Aorta (tissue), 5 donors: ENCODE measurements around the gene SLC49A3. TPM values are rescaled to one million over a fixed set of nuclear protein-coding genes. Genes with fewer than 3 reads are reported as not detected.
"Not testable (repeated sequence)": the region's sequence is repeated elsewhere in the genome, so short reads cannot be mapped to it uniquely, and the experiment has no call there.

Experiments used
- ATAC-seq: fragments of 200-7000 bp; cut with Tn5 transposase; one replicate; pipeline ENCODE4 v1.9.1; 2022; ENCODE audit warnings: moderate library complexity; ENCODE audit not compliant: low FRiP score
- DNase-seq, 2 donors: peaks; one replicate each; pipeline ENCODE4 v3.0.0-alpha.2; 2020
- H3K27ac ChIP-seq, 2 donors: one replicate each; pipeline ENCODE4 v1.5.1; 2013; ENCODE audit warnings: low read length in 2 of 2, mild to moderate bottlenecking in 2 of 2, moderate library complexity in 2 of 2, control low read depth in 1 of 2, inconsistent platforms in 1 of 2, low read depth in 1 of 2
- H3K27me3 ChIP-seq, 2 donors: one replicate each; pipeline ENCODE4 v1.6.1; 2013; ENCODE audit warnings: control low read depth in 1 of 2, low read length in 1 of 2, mild to moderate bottlenecking in 1 of 2, moderate library complexity in 1 of 2; ENCODE audit not compliant: insufficient read depth in 2 of 2, control insufficient read depth in 1 of 2
- H3K36me3 ChIP-seq, 2 donors: one replicate each; pipeline ENCODE4 v1.6.1; 2013; ENCODE audit warnings: control low read depth in 1 of 2, low read length in 1 of 2, mild to moderate bottlenecking in 1 of 2; ENCODE audit not compliant: insufficient read depth in 2 of 2, control insufficient read depth in 1 of 2
- H3K4me1 ChIP-seq, 2 donors: one replicate each; pipeline ENCODE4 v1.6.1; 2013; ENCODE audit warnings: low read length in 2 of 2, control low read depth in 1 of 2, mild to moderate bottlenecking in 1 of 2, moderate library complexity in 1 of 2; ENCODE audit not compliant: insufficient read depth in 2 of 2, control insufficient read depth in 1 of 2
- H3K4me3 ChIP-seq, 2 donors: one replicate each; pipeline ENCODE4 v1.5.1; 2013; ENCODE audit warnings: low read length in 2 of 2, control low read depth in 1 of 2, mild to moderate bottlenecking in 1 of 2
- H3K9me3 ChIP-seq: one replicate; pipeline ENCODE4 v1.6.1; 2013; ENCODE audit warnings: mild to moderate bottlenecking, low read length; ENCODE audit not compliant: control insufficient read depth
- WGBS, 2 donors: extraction: QIAGEN DNeasy Blood & Tissue Kit; methylation state at CpG; one replicate each; pipeline ENCODE4 v1.1.7; 2013; 5-methylcytosine and 5-hydroxymethylcytosine counted together
- intact Hi-C, 2 donors: fragments of 100-400 bp; cut with DNase I; formaldehyde crosslinking; loops; one replicate each; pipeline versions ENCODE4 v1.14.2 to v1.15.0; 2022
- long read RNA-seq, 2 donors: library from polyadenylated mRNA; unstranded; transcript quantifications; one replicate each; pipeline ENCODE4 v2.0.0, GENCODE V29; 2020 to 2021
- polyA plus RNA-seq, 2 donors: library from polyadenylated mRNA; stranded (reverse); fragments of 200-250 nt; gene quantifications; one replicate each; pipeline ENCODE4 v1.2.3, GENCODE V29; 2013
- total RNA-seq, 2 donors: library from RNA; stranded (reverse); fragmentation: NEBNext Ultra II Directional; extraction: Animal tissue kit (Norgen Biotek cat#: 25700); gene quantifications; one replicate each; pipeline ENCODE4 v1.2.1, GENCODE V29; 2021
- donor health status: healthy with polysubstance abuse.
- donor health status: Bipolar disorder and iron deficiency.
- donor health status: DM: no; HTN: no; CAD: no.
- donor health status: DM: no; HTN: no; CAD: no.
- donor health status: DM: yes; HTN: yes; CAD: no.

SLC49A3 gene
- total RNA-seq (10 to 100 TPM; 10.8 to 20.0 TPM), polyA plus RNA-seq (10 to 100 TPM in 1 of 2 donors, 1 to 10 TPM in 1; 3.0 to 22.9 TPM)
- long read RNA-seq, donor 1, partial matches to known transcripts, result 0 of 1 reads
- long read RNA-seq, donor 1, other reads (novel, unspliced or antisense), result 0 of 1 reads
- long read RNA-seq, donor 2, partial matches to known transcripts, result 3 of 14 reads
- long read RNA-seq, donor 2, other reads (novel, unspliced or antisense), result 9 of 14 reads

GRCh38 chr4:688854-689681, at the start of gene SLC49A3:
Gene SLC49A3 (minus strand): TSS chr4:689151. CDS start chr4:689127, 24 bp downstream.
- ATAC-seq (peak; percentile 8), DNase-seq (peak; percentile 70 to 77)
- Histone ChIP-seq H3K4me3 (peak within 1 kb of the TSS; percentile 9 to 30), H3K4me1 (no peaks in the 10 kb centered on the region), H3K36me3 (no peaks in the 10 kb centered on the region), H3K27ac (peak within 1 kb of the TSS in 1 of 2 donors; percentile 29), H3K9me3 (no peaks in the 10 kb centered on the region), H3K27me3 (no peaks in the 10 kb centered on the region)
- 6 to 8% methylated on average over 54 to 59 of the region's 59 CpGs for WGBS, 2 donors
- intact Hi-C loops, result no loop called here

- H3K4me1 ChIP-seq, DNase-seq, ATAC-seq, H3K9me3 ChIP-seq, intact Hi-C loops, H3K27ac ChIP-seq, H3K4me3 ChIP-seq, H3K27me3 ChIP-seq: not testable (repeated sequence)
- peaks cover 6 to 19% of the 10 kb centered on the region in 2 donors for H3K36me3 ChIP-seq
- 97 to 99% methylated on average over 28 to 33 of the region's 34 CpGs for WGBS, 2 donors
Measured at GRCh38 chr4:736561-736960, 47.6 kb upstream of the SLC49A3 start.

GRCh38 chr4:735583-735982, 46.6 kb upstream of the SLC49A3 start:
- no peaks in the 10 kb centered on the region for H3K27me3 ChIP-seq
- intact Hi-C loops, result no loop called here
- H3K27ac ChIP-seq, result no peak overlapping the region
- DNase-seq (no peak), ATAC-seq (no peak)
- no peak overlapping the region for H3K4me3 ChIP-seq
- 95 to 97% methylated on average over 8 of the region's 8 CpGs for WGBS, 2 donors
- H3K9me3 ChIP-seq, result no peaks in the 10 kb centered on the region
- H3K4me1 ChIP-seq, result no peaks in the 10 kb centered on the region
- H3K36me3 ChIP-seq, result peaks cover 6 to 18% of the 10 kb centered on the region in 2 donors

- no peaks in the 10 kb centered on the region for H3K9me3 ChIP-seq
- H3K4me3 ChIP-seq, result no peak overlapping the region
- H3K36me3 ChIP-seq, result peaks cover 6 to 18% of the 10 kb centered on the region in 2 donors
- H3K27me3 ChIP-seq, result no peaks in the 10 kb centered on the region
- no peaks in the 10 kb centered on the region for H3K4me1 ChIP-seq
- no peak for DNase-seq
- intact Hi-C loops, result no loop called here
- 94 to 97% methylated on average over 9 of the region's 9 CpGs for WGBS, 2 donors
- ATAC-seq, result no peak
- no peak overlapping the region for H3K27ac ChIP-seq
Measured at GRCh38 chr4:734951-735350, 46.0 kb upstream of the SLC49A3 start.

- Histone ChIP-seq H3K27ac (no peak overlapping the region), H3K9me3 (no peaks in the 10 kb centered on the region), H3K4me1 (no peaks in the 10 kb centered on the region), H3K27me3 (no peaks in the 10 kb centered on the region), H3K36me3 (peaks cover 6 to 18% of the 10 kb centered on the region in 2 donors), H3K4me3 (no peak overlapping the region)
- no peak for ATAC-seq
- 93% methylated on average over 9 of the region's 9 CpGs for WGBS, 2 donors
- no peak for DNase-seq
- intact Hi-C loops, result no loop called here
Measured at GRCh38 chr4:734075-734474, 45.1 kb upstream of the SLC49A3 start.

GRCh38 chr4:733631-733980, 44.7 kb upstream of the SLC49A3 start:
- Histone ChIP-seq H3K4me3 (no peak overlapping the region), H3K4me1 (no peaks in the 10 kb centered on the region), H3K36me3 (peaks cover 6 to 18% of the 10 kb centered on the region in 2 donors), H3K27me3 (no peaks in the 10 kb centered on the region), H3K9me3 (no peaks in the 10 kb centered on the region), H3K27ac (no peak overlapping the region)
- DNase-seq (no peak), ATAC-seq (no peak)
- intact Hi-C loops, result no loop called here
- WGBS, 2 donors, result 94% methylated on average over 18 of the region's 18 CpGs

- 90 to 93% methylated on average over 32 of the region's 32 CpGs for WGBS, 2 donors
- ATAC-seq, result peak; percentile 37
- DNase-seq, result no peak
- Histone ChIP-seq H3K4me3 (no peak overlapping the region), H3K9me3 (no peaks in the 10 kb centered on the region), H3K36me3 (peaks cover 6 to 18% of the 10 kb centered on the region in 2 donors), H3K27ac (no peak overlapping the region), H3K27me3 (no peaks in the 10 kb centered on the region), H3K4me1 (no peaks in the 10 kb centered on the region)
- intact Hi-C loops, result no loop called here
Measured at GRCh38 chr4:732911-733630, 44.1 kb upstream of the SLC49A3 start.

- 95% methylated on average over 20 of the region's 20 CpGs for WGBS, 2 donors
- ATAC-seq (peak; percentile 8), DNase-seq (no peak)
- no peak overlapping the region for H3K4me3 ChIP-seq
- intact Hi-C loops, result no loop called here
- H3K27me3 ChIP-seq, result no peaks in the 10 kb centered on the region
- no peak overlapping the region for H3K27ac ChIP-seq
- peaks cover 5 to 17% of the 10 kb centered on the region in 2 donors for H3K36me3 ChIP-seq
- no peaks in the 10 kb centered on the region for H3K9me3 ChIP-seq
- H3K4me1 ChIP-seq, result no peaks in the 10 kb centered on the region
Measured at GRCh38 chr4:732486-732885, 43.5 kb upstream of the SLC49A3 start.
